GM10847 (cell line): ENCODE data around the gene ENTR1.
A peak's percentile ranks its signal among the peaks of the same experiment; 100 is the strongest.

ENCODE experiments used
- POLR2A ChIP-seq: IDR thresholded peaks from 2 replicates; pipeline ENCODE4 v1.6.1; 2011; ENCODE audit not compliant: insufficient read length; ENCODE audit errors: extremely low read depth

The ENTR1 gene, protein sequence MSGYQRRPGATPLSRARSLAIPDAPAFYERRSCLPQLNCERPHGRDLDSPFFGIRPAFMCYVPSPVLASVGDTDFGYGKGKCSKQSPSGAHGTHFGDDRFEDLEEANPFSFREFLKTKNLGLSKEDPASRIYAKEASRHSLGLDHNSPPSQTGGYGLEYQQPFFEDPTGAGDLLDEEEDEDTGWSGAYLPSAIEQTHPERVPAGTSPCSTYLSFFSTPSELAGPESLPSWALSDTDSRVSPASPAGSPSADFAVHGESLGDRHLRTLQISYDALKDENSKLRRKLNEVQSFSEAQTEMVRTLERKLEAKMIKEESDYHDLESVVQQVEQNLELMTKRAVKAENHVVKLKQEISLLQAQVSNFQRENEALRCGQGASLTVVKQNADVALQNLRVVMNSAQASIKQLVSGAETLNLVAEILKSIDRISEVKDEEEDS

DNA sequence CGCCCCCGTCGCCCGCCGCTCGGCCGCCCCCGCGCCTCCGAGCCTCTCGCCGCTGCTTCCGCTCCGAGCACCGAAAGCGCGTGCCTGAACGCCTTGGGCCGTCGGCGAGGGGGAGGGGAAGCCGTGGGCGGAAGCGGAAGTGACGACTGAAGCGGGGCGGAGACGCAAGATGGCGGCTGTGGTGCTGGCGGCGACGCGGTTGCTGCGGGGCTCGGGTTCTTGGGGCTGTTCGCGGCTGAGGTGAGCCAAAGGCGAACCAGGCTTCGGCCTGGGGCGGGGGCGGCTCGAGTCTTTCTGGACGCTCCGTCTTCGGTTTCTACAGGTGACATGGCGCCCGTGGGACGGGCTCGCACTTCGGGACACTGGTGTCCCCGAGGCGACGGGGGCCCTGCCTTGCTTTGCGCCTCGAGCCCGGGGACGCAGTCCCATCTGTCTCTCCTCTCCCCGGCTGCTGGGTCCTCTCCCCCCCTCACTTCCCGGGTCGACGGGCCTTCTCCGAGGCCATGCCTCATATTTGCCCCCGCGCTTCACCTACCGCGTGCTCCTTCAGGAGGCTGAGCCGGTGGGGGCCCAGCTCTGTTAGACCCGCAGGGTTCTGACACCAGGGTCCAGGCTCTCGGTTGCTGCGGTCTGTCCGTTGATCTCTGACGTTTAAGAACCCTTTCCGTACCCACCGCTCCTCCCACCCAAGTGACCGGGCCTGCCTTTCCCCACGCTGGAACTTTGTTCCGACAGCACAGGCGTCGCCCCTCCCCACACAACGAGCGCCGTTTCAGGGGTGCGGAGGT is at the start of gene ENTR1, which contains the start of gene PMPCA:
Gene ENTR1, minus strand, starts transcription at position 115 of the 788 bp plus-strand sequence. CDS start 217 bp downstream, outside the sequence.
Gene PMPCA, plus strand, starts transcription at position 159 of the 788 bp plus-strand sequence. Its CDS starts 11 bp downstream, at position 170.
- TF ChIP-seq POLR2A, result peak; percentile 83

DNA sequence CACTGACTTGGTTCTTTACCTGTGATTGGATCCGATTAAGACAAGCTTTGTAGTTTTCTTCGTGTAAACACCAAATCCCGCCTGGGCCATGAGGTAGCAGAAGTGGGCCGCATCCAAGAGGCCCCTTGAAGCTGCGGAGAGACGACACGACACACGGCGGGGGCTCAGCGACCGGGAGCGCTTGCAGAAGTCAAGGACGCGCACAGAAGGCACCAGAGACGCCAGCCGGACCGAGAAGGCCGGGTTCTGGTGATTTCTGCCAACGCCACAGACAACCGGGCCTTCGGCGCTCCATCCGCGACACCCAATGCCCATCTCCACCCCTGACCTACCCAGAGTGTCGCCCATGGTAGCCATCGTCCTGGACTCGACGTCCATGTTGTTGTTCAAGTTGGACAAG is 49.0 kb upstream of the ENTR1 start:
- TF ChIP-seq POLR2A, result no peak

DNA sequence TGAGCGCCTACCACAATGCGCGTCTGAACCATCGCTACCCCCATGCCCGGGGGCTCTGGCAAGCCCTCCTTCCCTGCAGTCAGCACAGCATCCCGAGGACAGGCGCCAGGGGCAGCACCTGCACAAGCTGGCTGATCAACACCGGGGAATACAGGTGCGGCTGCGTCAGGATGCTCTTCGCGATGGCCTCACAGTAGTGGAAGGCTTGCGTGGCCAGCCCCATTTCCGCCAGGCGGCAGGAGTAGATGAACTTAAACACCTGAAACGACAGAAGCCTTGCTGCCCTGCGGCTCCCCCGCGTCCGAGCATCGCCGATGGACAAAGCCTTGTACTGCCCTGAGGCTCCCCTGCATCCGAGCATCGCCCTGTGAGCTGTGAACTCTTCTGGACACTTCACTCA is 46.9 kb upstream of the ENTR1 start:
- no peak for TF ChIP-seq POLR2A

DNA sequence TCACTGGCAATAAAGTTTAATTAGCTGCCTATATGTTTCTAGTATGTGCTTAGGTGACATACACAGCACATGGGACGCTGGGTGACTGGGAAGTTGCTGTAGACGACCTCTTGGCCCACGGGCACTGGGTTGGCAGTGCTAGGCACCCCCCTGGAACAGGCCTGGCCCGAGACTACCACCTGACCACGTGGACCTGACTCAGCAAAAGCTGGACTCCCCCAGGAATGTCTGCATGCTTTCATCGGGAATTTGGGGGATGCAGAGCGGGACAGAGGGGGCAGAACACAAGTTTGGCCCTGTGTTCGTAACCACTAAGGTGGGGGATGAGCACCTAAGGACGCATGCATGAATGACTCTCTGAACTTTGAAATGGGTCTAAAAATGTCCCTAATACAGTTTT is 45.8 kb upstream of the ENTR1 start:
- TF ChIP-seq POLR2A, result no peak

DNA sequence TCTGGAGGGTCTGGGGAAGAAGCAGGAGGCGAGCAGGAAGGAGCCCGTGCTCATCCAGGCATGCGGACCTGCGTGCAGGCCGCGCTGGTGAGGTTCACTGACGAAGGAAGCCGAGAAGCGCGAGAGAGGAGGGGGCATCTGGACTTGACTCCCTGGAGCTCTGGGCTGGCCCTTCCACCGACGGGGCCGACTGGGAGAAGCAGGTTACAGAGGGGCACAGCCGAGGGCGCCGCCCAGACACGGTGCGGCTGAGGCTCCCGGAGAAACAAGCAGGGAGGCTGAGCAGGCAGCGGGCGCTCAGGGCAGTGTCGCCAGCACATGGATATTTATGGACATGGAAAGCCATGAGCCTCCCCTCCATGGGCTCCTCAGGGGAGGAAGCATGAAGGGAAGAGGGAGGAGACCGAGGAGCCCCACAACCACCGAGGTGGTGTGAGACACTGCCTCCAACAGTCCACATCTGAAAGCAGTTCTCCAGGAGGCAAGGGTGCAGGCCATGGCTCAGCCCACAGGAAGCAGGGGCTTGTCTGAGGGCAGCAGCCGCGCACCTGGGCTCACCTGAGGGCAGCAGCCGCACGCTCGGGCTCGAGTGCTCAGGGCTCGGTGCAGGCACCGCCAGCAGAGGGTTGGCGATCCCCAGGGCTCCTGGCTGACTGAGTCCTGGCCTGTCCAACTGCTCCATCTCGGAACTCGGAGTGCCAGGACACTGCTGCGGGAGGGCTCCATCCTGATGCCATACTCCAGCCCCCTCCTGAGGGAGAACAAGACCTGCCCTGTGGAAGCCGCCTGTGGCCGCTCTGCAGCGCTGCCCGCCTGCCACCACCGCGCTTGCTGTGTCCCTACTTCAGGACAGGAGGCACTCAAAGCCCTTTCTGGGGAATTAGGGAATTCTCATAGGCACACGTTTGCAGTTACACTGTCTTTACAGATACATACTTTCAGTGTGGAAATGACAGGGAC is 44.9 kb upstream of the ENTR1 start:
- TF ChIP-seq POLR2A, result no peak

DNA sequence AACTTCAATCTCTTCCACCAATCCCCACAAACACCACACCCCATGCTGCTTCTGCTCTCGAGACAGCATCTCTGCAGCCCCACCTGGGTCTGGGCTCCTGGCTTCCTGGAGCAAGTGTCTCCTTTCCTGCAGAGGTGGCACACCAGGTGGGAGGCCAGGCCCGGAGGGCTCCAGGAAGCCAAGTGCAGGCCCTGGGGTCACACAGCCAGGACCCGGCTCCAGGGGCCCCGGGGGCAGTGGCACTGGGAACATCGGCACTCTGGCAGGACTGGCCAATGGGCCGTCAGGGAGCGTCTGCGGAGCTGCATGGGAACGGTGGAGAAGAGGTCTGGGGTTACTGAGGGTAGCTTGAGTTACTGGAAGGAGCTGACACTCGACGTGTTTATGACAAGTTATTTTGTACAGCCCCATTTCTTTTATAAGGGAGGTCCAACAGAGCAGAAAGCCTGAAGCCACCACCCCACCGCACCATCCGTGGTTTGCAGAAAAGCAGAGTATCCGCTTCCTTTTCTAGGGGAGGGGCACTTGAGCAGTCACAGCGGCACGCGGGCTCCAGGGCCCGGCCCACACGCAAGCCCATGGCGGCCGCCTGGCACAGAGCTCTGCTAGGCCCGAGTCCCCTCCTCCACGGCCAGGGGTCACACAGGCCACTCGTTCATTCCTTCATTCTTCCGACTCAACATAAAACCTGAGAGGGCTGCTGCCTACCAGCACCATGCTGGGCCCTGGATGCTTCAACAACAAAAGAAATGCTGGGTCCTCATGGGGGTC is 43.8 kb upstream of the ENTR1 start:
- no peak for TF ChIP-seq POLR2A

DNA sequence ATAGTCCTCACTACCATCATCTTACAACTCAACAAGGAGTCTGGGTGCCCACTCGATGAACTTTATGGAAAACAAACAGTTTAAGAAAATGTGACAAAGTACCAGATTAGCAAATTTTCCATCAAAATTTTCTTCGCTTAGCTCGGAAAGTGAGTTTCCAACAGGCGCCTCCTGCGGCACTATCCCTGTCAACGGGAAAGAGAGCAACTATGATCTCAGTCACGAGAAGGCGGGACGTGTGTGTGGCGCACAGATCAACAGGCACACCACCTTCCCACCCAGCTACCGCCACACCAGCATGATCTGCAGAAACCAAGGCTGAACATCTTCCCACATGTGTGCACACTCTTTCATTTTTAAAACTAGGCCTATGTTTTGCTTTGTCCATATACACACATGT is 42.9 kb upstream of the ENTR1 start:
- TF ChIP-seq POLR2A, result no peak

DNA sequence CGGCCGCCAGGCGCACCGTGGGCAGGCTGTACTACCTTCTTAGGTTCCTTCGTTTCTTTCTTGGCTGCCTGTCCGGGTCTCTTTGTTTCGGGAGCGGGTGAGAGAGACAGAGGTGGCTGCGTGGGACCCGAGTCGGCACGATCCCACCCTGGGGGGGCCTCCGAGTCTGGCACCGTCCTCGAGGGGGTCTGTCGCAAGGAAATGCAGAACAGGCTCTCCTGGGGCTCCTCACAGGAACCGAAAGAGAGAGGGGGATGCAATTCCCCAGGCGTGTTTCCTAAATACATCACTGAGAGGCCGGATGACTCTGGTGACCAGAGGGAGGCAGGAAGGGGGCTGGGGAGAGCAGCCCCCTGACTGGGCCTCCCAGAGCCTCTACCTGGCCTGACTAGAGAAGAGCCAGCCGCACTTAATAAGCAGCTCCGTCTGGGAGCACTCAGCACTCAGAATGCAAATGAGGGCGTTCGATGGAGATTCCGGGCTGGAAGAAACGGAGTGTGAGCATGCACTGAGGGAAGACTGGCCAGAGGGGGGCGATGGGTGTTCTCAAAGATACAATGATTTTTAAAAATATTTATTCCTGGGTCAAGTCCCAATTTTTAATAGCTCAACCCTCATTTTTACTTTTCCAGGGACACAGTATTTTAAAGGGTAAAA is 40.9 kb upstream of the ENTR1 start:
- no peak for TF ChIP-seq POLR2A

DNA sequence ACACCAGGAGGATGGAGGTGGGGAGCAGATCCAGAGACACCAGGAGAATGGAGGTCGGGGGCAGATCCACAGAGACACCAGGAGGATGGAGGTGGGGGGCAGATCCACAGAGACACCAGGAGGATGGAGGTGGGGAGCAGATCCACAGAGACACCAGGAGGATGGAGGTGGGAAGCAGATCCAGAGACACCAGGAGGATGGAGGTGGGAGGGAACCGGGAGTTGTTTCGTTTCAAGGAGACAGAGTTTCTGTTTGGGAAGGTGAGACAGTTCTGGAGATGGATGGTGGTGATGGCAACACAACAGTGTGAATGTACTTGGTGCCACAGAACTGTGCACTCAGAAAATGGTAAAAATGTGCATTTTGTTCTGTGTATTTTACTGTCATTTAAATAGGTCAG is 38.2 kb upstream of the ENTR1 start:
- TF ChIP-seq POLR2A, result no peak

DNA sequence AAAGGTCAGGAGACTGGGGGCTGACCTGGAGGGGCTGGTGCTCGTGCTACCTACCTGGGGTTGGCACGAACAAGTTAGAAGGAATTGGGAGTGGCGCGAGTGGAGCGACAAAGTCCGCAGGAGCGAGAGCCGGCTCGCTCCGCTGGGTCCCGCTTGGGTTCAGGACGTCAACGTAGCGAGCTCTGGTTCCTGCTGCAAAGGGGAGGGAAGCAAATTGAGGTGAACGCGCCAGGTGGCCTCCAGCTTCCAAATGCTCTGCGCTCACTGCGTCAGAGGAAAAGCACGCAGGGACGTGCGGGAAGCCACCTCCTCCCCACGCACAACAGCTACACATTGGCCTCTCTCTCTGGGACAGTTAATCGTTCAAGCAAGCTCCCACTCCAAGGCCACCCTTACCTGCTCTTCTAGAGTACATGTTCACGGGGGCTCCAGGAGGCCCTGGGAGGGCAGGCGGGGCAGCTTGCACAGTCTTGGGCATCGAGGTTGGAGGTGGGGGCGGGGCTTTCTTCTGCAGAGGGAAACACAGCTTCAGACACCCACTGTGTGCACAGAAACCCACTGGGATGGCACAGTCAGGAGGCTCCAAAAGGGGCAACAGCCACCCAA is 36.9 kb upstream of the ENTR1 start:
- TF ChIP-seq POLR2A, result no peak

DNA sequence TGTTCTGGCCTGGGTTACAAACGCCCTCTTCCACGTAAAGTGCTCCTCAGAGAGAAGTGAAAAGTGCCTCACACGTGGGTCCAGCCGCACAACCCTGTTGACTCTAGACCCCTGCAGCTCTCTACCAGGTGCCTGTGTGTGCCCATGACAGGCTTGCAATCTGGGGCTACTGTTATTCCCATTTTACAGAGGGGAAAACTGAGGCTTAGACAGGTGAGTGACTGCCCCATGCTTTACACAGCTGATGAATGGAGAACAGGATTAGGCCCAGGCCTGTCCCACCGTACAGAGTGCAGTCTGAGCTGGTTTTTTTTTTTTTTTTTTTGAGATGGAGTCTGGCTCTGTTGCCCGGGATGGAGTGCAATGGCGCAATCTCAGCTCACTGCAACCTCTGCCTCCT is 35.4 kb upstream of the ENTR1 start:
- no peak for TF ChIP-seq POLR2A

DNA sequence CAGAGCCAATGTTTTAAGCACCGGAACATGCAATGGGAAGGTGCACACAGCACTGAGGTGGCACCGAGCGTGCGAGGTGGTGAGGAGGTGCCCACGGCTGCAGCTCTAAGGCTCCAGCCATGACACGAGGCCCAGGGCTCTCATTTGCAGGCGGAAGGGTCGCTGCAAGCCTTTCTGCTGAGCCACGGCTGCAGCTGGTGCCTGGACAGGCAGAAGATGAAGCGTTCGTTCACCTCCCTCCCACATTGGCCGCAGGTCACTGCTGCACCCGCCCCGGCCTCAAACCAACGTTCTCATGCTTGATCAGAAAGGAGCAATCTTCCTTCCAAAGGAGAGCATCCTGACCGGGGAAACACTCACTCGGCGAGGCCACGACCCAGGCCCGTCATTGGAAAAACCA is 33.7 kb upstream of the ENTR1 start:
- TF ChIP-seq POLR2A, result no peak

DNA sequence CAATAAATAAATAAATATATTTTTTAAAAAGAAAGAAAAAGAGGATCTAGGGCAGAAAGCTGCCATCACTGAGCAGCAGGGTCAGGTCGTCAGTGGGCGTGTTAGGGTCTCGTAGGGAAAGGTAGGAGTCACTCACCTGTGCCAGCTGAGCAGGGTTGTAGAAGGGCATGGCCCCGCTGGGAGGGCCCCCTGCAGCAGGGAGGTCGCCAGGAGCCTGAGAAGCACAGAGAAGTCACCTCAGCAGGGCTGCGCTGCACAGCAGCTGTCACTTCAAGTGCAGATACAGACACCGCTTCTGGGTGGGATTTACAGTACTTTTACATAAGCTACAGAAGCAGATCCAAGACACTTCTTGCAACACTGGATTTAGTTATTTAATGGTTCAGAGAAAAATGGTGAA is 33.3 kb upstream of the ENTR1 start:
- no peak for TF ChIP-seq POLR2A
